Measurements from ENCODE around the gene ZNF366. TPM values are rescaled to one million over a fixed set of nuclear protein-coding genes. Genes with fewer than 3 reads are reported as not detected.

ZNF366 gene
- total RNA-seq, 4 donors from 2014 or later = 0.38 to 3.8 (median 2.1) TPM

GRCh38 chr5:72522607-72523006 lies 15.4 kb upstream of the ZNF366 start:
- H3K36me3 ChIP-seq = no peaks in the 10 kb centered on the region
- TF ChIP-seq CTCF (IDR thresholded peaks at IDR 0.05) (no peak), POLR2A (IDR thresholded peaks at IDR 0.05) (no peak), POLR2AphosphoS5 (IDR thresholded peaks at IDR 0.05) (no peak)
- H3K27ac ChIP-seq = no peak overlapping the region
- no peaks in the 10 kb centered on the region for H3K27me3 ChIP-seq
- DNase-seq (ENCODE audit: low spot score in 2 of 2) = no peak
- H3K4me1 ChIP-seq = no peaks in the 10 kb centered on the region
- no peak overlapping the region for H3K4me3 ChIP-seq
- WGBS = 100% methylated on average over 1 of the region's 1 CpG
- H3K9me3 ChIP-seq = no peaks in the 10 kb centered on the region

GRCh38 chr5:72519111-72519510 lies 11.9 kb upstream of the ZNF366 start:
- Histone ChIP-seq H3K36me3 (no peaks in the 10 kb centered on the region), H3K4me3 (no peak overlapping the region), H3K4me1 (no peaks in the 10 kb centered on the region), H3K27me3 (no peaks in the 10 kb centered on the region), H3K9me3 (no peaks in the 10 kb centered on the region), H3K27ac (no peak overlapping the region)
- no peak for DNase-seq (ENCODE audit: low spot score in 2 of 2)
- no peak for TF ChIP-seq POLR2AphosphoS5 (IDR thresholded peaks at IDR 0.05)
- TF ChIP-seq EP300 (IDR thresholded peaks at IDR 0.05) = no peak
- TF ChIP-seq CTCF (IDR thresholded peaks at IDR 0.05) = no peak
- no peak for TF ChIP-seq POLR2A (IDR thresholded peaks at IDR 0.05)

GRCh38 chr5:72518001-72518683 lies 10.9 kb upstream of the ZNF366 start:
- peak overlapping the region; percentile 20 for H3K27ac ChIP-seq
- no peaks in the 10 kb centered on the region for H3K9me3 ChIP-seq
- H3K4me3 ChIP-seq = no peak overlapping the region
- TF ChIP-seq POLR2A (IDR thresholded peaks at IDR 0.05) (no peak), POLR2AphosphoS5 (IDR thresholded peaks at IDR 0.05) (no peak), CTCF (IDR thresholded peaks at IDR 0.05) (no peak), EP300 (IDR thresholded peaks at IDR 0.05) (no peak)
- WGBS = 47% methylated on average over 12 of the region's 12 CpGs
- H3K27me3 ChIP-seq = no peaks in the 10 kb centered on the region
- DNase-seq (ENCODE audit: low spot score in 2 of 2) = no peak
- no peaks in the 10 kb centered on the region for H3K36me3 ChIP-seq
- H3K4me1 ChIP-seq = no peaks in the 10 kb centered on the region

- H3K27ac ChIP-seq = no peak overlapping the region
- TF ChIP-seq CTCF (IDR thresholded peaks at IDR 0.05) (no peak), POLR2A (IDR thresholded peaks at IDR 0.05) (no peak), EP300 (IDR thresholded peaks at IDR 0.05) (no peak), POLR2AphosphoS5 (IDR thresholded peaks at IDR 0.05) (no peak)
- WGBS = 95% methylated on average over 2 of the region's 2 CpGs
Measured at GRCh38 chr5:72516916-72517315, 9.7 kb upstream of the ZNF366 start.

GRCh38 chr5:72515211-72515610 lies 8.0 kb upstream of the ZNF366 start:
- Histone ChIP-seq H3K4me1 (peaks cover 12% of the 10 kb centered on the region), H3K4me3 (no peak overlapping the region), H3K27me3 (no peaks in the 10 kb centered on the region), H3K36me3 (no peaks in the 10 kb centered on the region), H3K27ac (no peak overlapping the region), H3K9me3 (no peaks in the 10 kb centered on the region)
- 85% methylated on average over 5 of the region's 5 CpGs for WGBS
- TF ChIP-seq EP300 (IDR thresholded peaks at IDR 0.05) (no peak), POLR2AphosphoS5 (IDR thresholded peaks at IDR 0.05) (no peak), POLR2A (IDR thresholded peaks at IDR 0.05) (no peak), CTCF (IDR thresholded peaks at IDR 0.05) (no peak)
- no peak for DNase-seq (ENCODE audit: low spot score in 2 of 2)

More at GRCh38 chr5:72516916-72517315, 9.7 kb upstream of the ZNF366 start:
- H3K36me3 ChIP-seq = no peaks in the 10 kb centered on the region
- no peak overlapping the region for H3K4me3 ChIP-seq
- H3K4me1 ChIP-seq = no peaks in the 10 kb centered on the region
- no peak for DNase-seq (ENCODE audit: low spot score in 2 of 2)
- no peaks in the 10 kb centered on the region for H3K27me3 ChIP-seq
- no peaks in the 10 kb centered on the region for H3K9me3 ChIP-seq

Measured in suprapubic skin (tissue), 4 donors.